ENCODE results near the gene ZNF557.

The ZNF557 gene

GRCh38 chr19:7106711-7107657 is 37.5 kb downstream of the ZNF557 start:
- TF ChIP-seq CTCF (IDR thresholded peaks at IDR 0.05; ENCODE audit: poor library complexity, severe bottlenecking): no peak
- ATAC-seq (ENCODE audit: low read depth): no peak

GRCh38 chr19:7109678-7110289 is 40.3 kb downstream of the ZNF557 start:
- no peaks in the 10 kb centered on the region for H3K9me3 ChIP-seq (ENCODE audit: severe bottlenecking)
- no peaks in the 10 kb centered on the region for H3K36me3 ChIP-seq (ENCODE audit: low read depth)
- H3K27ac ChIP-seq (ENCODE audit: poor library complexity, severe bottlenecking): no peak overlapping the region
- no peaks in the 10 kb centered on the region for H3K27me3 ChIP-seq (ENCODE audit: insufficient read depth, poor library complexity, severe bottlenecking)
- DNase-seq (ENCODE audit: low spot score): no peak
- no peak for TF ChIP-seq CTCF (IDR thresholded peaks at IDR 0.05; ENCODE audit: poor library complexity, severe bottlenecking)
- no peaks in the 10 kb centered on the region for H3K4me1 ChIP-seq (ENCODE audit: insufficient read depth, poor library complexity, severe bottlenecking)
- H3K4me3 ChIP-seq (ENCODE audit: severe bottlenecking): no peak overlapping the region
- no peak for ATAC-seq (ENCODE audit: low read depth)

More at GRCh38 chr19:7106711-7107657, 37.5 kb downstream of the ZNF557 start:
- H3K4me1 ChIP-seq (ENCODE audit: insufficient read depth, poor library complexity, severe bottlenecking): no peaks in the 10 kb centered on the region
- H3K9me3 ChIP-seq (ENCODE audit: severe bottlenecking): no peaks in the 10 kb centered on the region
- H3K4me3 ChIP-seq (ENCODE audit: severe bottlenecking): no peak overlapping the region
- no peaks in the 10 kb centered on the region for H3K27me3 ChIP-seq (ENCODE audit: insufficient read depth, poor library complexity, severe bottlenecking)
- no peak for DNase-seq (ENCODE audit: low spot score)
- H3K36me3 ChIP-seq (ENCODE audit: low read depth): no peaks in the 10 kb centered on the region
- no peak overlapping the region for H3K27ac ChIP-seq (ENCODE audit: poor library complexity, severe bottlenecking)

GRCh38 chr19:7112675-7113074 is 43.2 kb downstream of the ZNF557 start:
- no peak overlapping the region for H3K4me3 ChIP-seq (ENCODE audit: severe bottlenecking)
- H3K4me1 ChIP-seq (ENCODE audit: insufficient read depth, poor library complexity, severe bottlenecking): no peaks in the 10 kb centered on the region
- no peaks in the 10 kb centered on the region for H3K36me3 ChIP-seq (ENCODE audit: low read depth)
- DNase-seq (ENCODE audit: low spot score): no peak
- ATAC-seq (ENCODE audit: low read depth): no peak
- no peaks in the 10 kb centered on the region for H3K9me3 ChIP-seq (ENCODE audit: severe bottlenecking)
- no peak for TF ChIP-seq CTCF (IDR thresholded peaks at IDR 0.05; ENCODE audit: poor library complexity, severe bottlenecking)
- no peak overlapping the region for H3K27ac ChIP-seq (ENCODE audit: poor library complexity, severe bottlenecking)
- H3K27me3 ChIP-seq (ENCODE audit: insufficient read depth, poor library complexity, severe bottlenecking): no peaks in the 10 kb centered on the region

- no peak for ATAC-seq (ENCODE audit: low read depth)
- Histone ChIP-seq H3K27ac (ENCODE audit: poor library complexity, severe bottlenecking) (no peak overlapping the region), H3K27me3 (ENCODE audit: insufficient read depth, poor library complexity, severe bottlenecking) (no peaks in the 10 kb centered on the region), H3K4me3 (ENCODE audit: severe bottlenecking) (no peak overlapping the region), H3K4me1 (ENCODE audit: insufficient read depth, poor library complexity, severe bottlenecking) (no peaks in the 10 kb centered on the region), H3K9me3 (ENCODE audit: severe bottlenecking) (no peaks in the 10 kb centered on the region), H3K36me3 (ENCODE audit: low read depth) (no peaks in the 10 kb centered on the region)
- TF ChIP-seq CTCF (IDR thresholded peaks at IDR 0.05; ENCODE audit: poor library complexity, severe bottlenecking): no peak
- no peak for DNase-seq (ENCODE audit: low spot score)
These were observed 43.7 kb downstream of the ZNF557 start for GRCh38 chr19:7113233-7113632.
